GM12878 (cell line): ENCODE data around the gene ESRRB. TPM values are rescaled to one million over a fixed set of nuclear protein-coding genes. Genes with fewer than 3 reads are reported as not detected.

ENCODE experiments used
- ATAC-seq: fragments of 200-7000 bp; cut with Tn5 transposase; 3 replicates; pipeline ENCODE4 v1.9.1; 2020; ENCODE audit warnings: mild to moderate bottlenecking, moderate library complexity
- BruUV-seq: library from RNA; stranded (reverse); fragments of 400-500 nt; replicated peaks from 2 replicates; lab custom pipeline; 2021; lab: Mats Ljungman, UMichigan
- CTCF ChIA-PET: fragments of 300-600 bp; sonication (Branson Sonifier 250); formaldehyde crosslinking; extraction: SDS; loops from one replicate; lab custom pipeline; 2021; ENCODE audit warnings: inconsistent platforms; lab: Yijun Ruan, JAX
- POLR2A ChIA-PET: fragments of 350-600 bp; formaldehyde crosslinking; extraction: SDS; loops from one replicate; lab custom pipeline; 2021; ENCODE audit warnings: inconsistent platforms; lab: Charles Lee
- RAD21 ChIA-PET: fragments of 300-600 bp; sonication (Branson Sonifier 250); formaldehyde crosslinking; loops from one replicate; lab custom pipeline; 2023; ENCODE audit warnings: antibody characterized with exemption; ENCODE audit not compliant: unreplicated experiment; lab: Charles Lee
- SMC1A ChIA-PET: fragments of 300-600 bp; sonication (Branson Sonifier 250); formaldehyde crosslinking; loops from one replicate; lab custom pipeline; 2023; ENCODE audit not compliant: unreplicated experiment, uncharacterized antibody; lab: Charles Lee
- DNase-seq: peaks from one replicate; pipeline ENCODE4 v3.0.0-alpha.2; 2011; ENCODE audit warnings: low read depth, low spot score
- FAIRE-seq: peaks from 3 replicates; lab custom pipeline; 2011; peaks lifted over from hg19 to GRCh38; lab: Jason Lieb, UNC
- H2AFZ ChIP-seq: 2 replicates; pipeline ENCODE4 v1.6.0; 2011; ENCODE audit warnings: low read depth, low read length, control low read depth; ENCODE audit not compliant: control insufficient read depth
- H3K27ac ChIP-seq: 2 replicates; pipeline ENCODE4 v1.5.1; 2011; ENCODE audit warnings: control low read depth; ENCODE audit not compliant: control insufficient read depth, insufficient read depth
- H3K27me3 ChIP-seq, 2 experiments: replicated peaks in 1 of 2; 2 replicates each; pipeline versions ENCODE4 v1.6.0 to v1.6.1; 2011; ENCODE audit warnings: low read length in 1 of 2; ENCODE audit not compliant: control insufficient read depth in 2 of 2, insufficient read depth in 2 of 2
- H3K36me3 ChIP-seq, 2 experiments: 2 replicates each; pipeline ENCODE4 v1.5.1; 2011; ENCODE audit warnings: low read length in 1 of 2; ENCODE audit not compliant: control insufficient read depth in 2 of 2, insufficient read depth in 2 of 2
- H3K4me1 ChIP-seq: 2 replicates; pipeline ENCODE4 v1.6.1; 2011; ENCODE audit warnings: mild to moderate bottlenecking, low read length, moderate library complexity, mixed read lengths; ENCODE audit not compliant: control insufficient read depth, insufficient read depth
- H3K4me2 ChIP-seq: 2 replicates; pipeline ENCODE4 v1.6.0; 2011; ENCODE audit warnings: control low read depth; ENCODE audit not compliant: control insufficient read depth, insufficient read depth
- H3K4me3 ChIP-seq: fragments of 200-600 bp; sonication (generic); 2 replicates; pipeline ENCODE4 v1.5.1; 2016
- H3K79me2 ChIP-seq: 2 replicates; pipeline ENCODE4 v1.6.0; 2011; ENCODE audit warnings: low read length; ENCODE audit not compliant: control insufficient read depth, insufficient read depth
- H3K9ac ChIP-seq: 2 replicates; pipeline ENCODE4 v1.8.0; 2011; ENCODE audit warnings: low read length, control low read depth, mixed read lengths; ENCODE audit not compliant: control insufficient read depth, insufficient read depth
- H3K9me3 ChIP-seq: replicated peaks from 3 replicates; pipeline ENCODE4 v1.5.1; 2011; ENCODE audit warnings: mild to moderate bottlenecking, low read length; ENCODE audit not compliant: control insufficient read depth, insufficient read depth
- H4K20me1 ChIP-seq: 2 replicates; pipeline ENCODE4 v1.6.0; 2011; ENCODE audit not compliant: control insufficient read depth, insufficient read depth
- BMI1 ChIP-seq: fragments of 450-650 bp; IDR thresholded peaks from 2 replicates; pipeline ENCODE4 v1.6.1; 2016; ENCODE audit warnings: mild to moderate bottlenecking, moderate library complexity, borderline replicate concordance
- BRCA1 ChIP-seq: IDR thresholded peaks from 2 replicates; pipeline ENCODE4 v1.6.1; 2011; ENCODE audit warnings: low read depth, low read length, improper control_type of control experiment
- CBX3 ChIP-seq: fragments of 200-600 bp; sonication (generic); IDR thresholded peaks from 2 replicates; pipeline ENCODE4 v1.6.1; 2016; ENCODE audit warnings: low read depth, borderline replicate concordance
- CEBPB ChIP-seq, 2 experiments: fragments of 150-350 bp in 1 of 2; IDR thresholded peaks; 2 replicates each; pipeline ENCODE4 v1.6.1; 2012 to 2014; ENCODE audit warnings: low read depth in 2 of 2, low read length in 2 of 2, borderline replicate concordance in 1 of 2, inconsistent platforms in 1 of 2
- HCFC1 ChIP-seq: fragments of 150-350 bp; IDR thresholded peaks from 2 replicates; pipeline ENCODE4 v1.6.1; 2014; ENCODE audit warnings: low read length
- POLR2AphosphoS2 ChIP-seq: IDR thresholded peaks from 2 replicates; pipeline ENCODE4 v1.6.1; 2011; ENCODE audit warnings: low read depth, mild to moderate bottlenecking, low read length, improper control_type of control experiment, moderate library complexity
- POU2F2 ChIP-seq: IDR thresholded peaks from 3 replicates; pipeline ENCODE4 v1.6.1; 2011; ENCODE audit warnings: low read depth, mild to moderate bottlenecking, low read length, borderline replicate concordance
- SMARCA5 ChIP-seq: fragments of 450-650 bp; IDR thresholded peaks from 2 replicates; pipeline ENCODE4 v1.6.1; 2017; ENCODE audit warnings: mild to moderate bottlenecking
- SREBF1 ChIP-seq: IDR thresholded peaks from 2 replicates; pipeline ENCODE4 v1.6.1; 2012; ENCODE audit warnings: mild to moderate bottlenecking, low read length
- WRNIP1 ChIP-seq: IDR thresholded peaks from 2 replicates; pipeline ENCODE4 v1.6.1; 2011; ENCODE audit warnings: low read depth, low read length, improper control_type of control experiment, borderline replicate concordance
- ZNF274 ChIP-seq: IDR thresholded peaks from one replicate; pipeline ENCODE4 v1.8.0; 2011; ENCODE audit not compliant: insufficient read length, insufficient read depth
- WGBS: methylation state at CpG from one replicate; pipeline ENCODE4 v1.1.6; 2016; ENCODE audit warnings: low lambda C conversion rate; ENCODE audit not compliant: insufficient replicate concordance, insufficient coverage; ENCODE audit errors: missing lambda C conversion rate; 5-methylcytosine and 5-hydroxymethylcytosine counted together
- in situ Hi-C: fragments of 300-500 bp; cut with MboI; formaldehyde crosslinking; loops from 9 replicates; pipeline ENCODE4 v1.14.3; 2018; ENCODE audit warnings: mixed read lengths
- intact Hi-C: fragments of 100-400 bp; cut with micrococcal nuclease; formaldehyde crosslinking; loops from one replicate; pipeline ENCODE4 v1.14.2; 2022; ENCODE audit not compliant: unreplicated experiment
- polyA plus RNA-seq, 11 experiments: library from polyadenylated mRNA; depleted of rRNA in 4 of 11; unstranded in 6 of 11; stranded (reverse) in 5 of 11; fragments of >200 nt; fragmentation: Nextera tagmentation in 4 of 11; fragmentation: Illumina TruSeq in 1 of 11; extraction: Ambion mirVana in 4 of 11; extraction: Trizol in 1 of 11; gene quantifications; 1 replicate in 1 of 11; 2 replicates in 10 of 11; pipeline versions ENCODE4 v1.2.1 to v1.2.3, GENCODE V29; 2011 to 2016; ENCODE audit warnings: inconsistent platforms in 2 of 11, missing spikeins in 2 of 11, low read depth in 1 of 11
- total RNA-seq, 4 experiments: library from RNA; depleted of rRNA in 3 of 4; stranded (reverse); fragments of >200 nt in 3 of 4; fragmentation: Illumina TruSeq in 1 of 4; extraction: Trizol in 1 of 4; gene quantifications; 2 replicates each; pipeline versions ENCODE4 v1.2.1 to v1.2.3, GENCODE V29; 2013 to 2021
- TF ChIP-seq, protein P1 (sequence below): IDR thresholded peaks from 2 replicates; pipeline ENCODE4 v1.6.1; 2011; ENCODE audit warnings: borderline replicate concordance, low read depth, mild to moderate bottlenecking, moderate library complexity, mixed read lengths, low read length; ENCODE audit not compliant: insufficient read depth; ENCODE audit errors: extremely low read length
- TF ChIP-seq, protein P2 (sequence below): fragments of 450-650 bp; IDR thresholded peaks from 2 replicates; pipeline ENCODE4 v1.6.1; 2017; ENCODE audit warnings: low read depth, mild to moderate bottlenecking, moderate library complexity
- TF ChIP-seq, protein P3 (sequence below): fragments of 450-650 bp; IDR thresholded peaks from 2 replicates; pipeline ENCODE4 v1.6.1; 2016; ENCODE audit warnings: mild to moderate bottlenecking

The ESRRB gene
- total and polyA plus RNA-seq, 10 of the 15 experiments (the other 5 are each of a cell fraction or from before 2014, with no cell fraction given), result 0.03 to 0.73 (median 0.11) TPM; not detected in 6

DNA sequence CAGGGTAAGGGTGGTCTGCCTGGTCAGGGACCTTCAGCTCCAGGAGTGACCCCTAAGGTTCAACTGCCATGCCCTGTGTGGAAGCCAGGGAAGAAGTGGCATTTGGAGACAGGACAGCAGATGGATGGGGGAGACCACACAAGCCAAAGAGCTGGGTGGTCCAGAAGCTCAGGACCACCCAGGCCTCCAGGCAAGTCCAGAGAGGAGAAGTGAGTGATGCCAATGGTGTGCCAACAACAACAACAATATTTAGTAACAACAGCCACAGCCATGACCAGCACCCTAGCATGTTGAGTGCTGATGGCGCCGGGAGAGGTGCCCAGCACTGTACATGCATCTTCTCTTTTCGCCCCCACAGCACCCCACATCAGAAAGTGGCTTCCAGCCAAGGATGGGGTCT, 113.7 kb downstream of the ESRRB start:
- Histone ChIP-seq H2AFZ (no peak overlapping the region), H3K27ac (no peak overlapping the region), H3K36me3 (no peaks in the 10 kb centered on the region), H3K4me3 (no peak overlapping the region), H3K4me2 (no peak overlapping the region), H3K79me2 (no peaks in the 10 kb centered on the region), H3K9me3 (no peaks in the 10 kb centered on the region), H3K9ac (no peak overlapping the region), H3K27me3 (no peaks in the 10 kb centered on the region), H3K4me1 (no peaks in the 10 kb centered on the region), H4K20me1 (no peaks in the 10 kb centered on the region)
- CTCF ChIA-PET, result interaction anchor here (1.1 to 3.7 kb wide), 3 partner anchors 13 to 439 kb away, joined by 3 to 18 read pairs (median 6); no protein-coding TSS in a partner anchor
- RAD21 ChIA-PET, result no interaction called here
- POLR2A ChIA-PET, result no interaction called here
- in situ Hi-C loops, result no loop called here
- TF ChIP-seq SMARCA5, result peak; percentile 51; the same call in 1 of the 2 replicates
- TF ChIP-seq CEBPB (IDR thresholded peaks at IDR 0.05; ENCODE audit: borderline replicate concordance in 1 of 2, low read depth in 2 of 2, low read length in 2 of 2), result no peak
- SMC1A ChIA-PET, result interaction anchor here (3.3 kb wide), 1 partner anchor 12 kb away, joined by 15 read pairs; no protein-coding TSS in a partner anchor
- no TSS peak for BruUV-seq
- DNase-seq (no peak), ATAC-seq (no peak), FAIRE-seq (no peak)
- intact Hi-C loops, result no loop called here
- 57% methylated on average over 3 of the region's 3 CpGs for WGBS

DNA sequence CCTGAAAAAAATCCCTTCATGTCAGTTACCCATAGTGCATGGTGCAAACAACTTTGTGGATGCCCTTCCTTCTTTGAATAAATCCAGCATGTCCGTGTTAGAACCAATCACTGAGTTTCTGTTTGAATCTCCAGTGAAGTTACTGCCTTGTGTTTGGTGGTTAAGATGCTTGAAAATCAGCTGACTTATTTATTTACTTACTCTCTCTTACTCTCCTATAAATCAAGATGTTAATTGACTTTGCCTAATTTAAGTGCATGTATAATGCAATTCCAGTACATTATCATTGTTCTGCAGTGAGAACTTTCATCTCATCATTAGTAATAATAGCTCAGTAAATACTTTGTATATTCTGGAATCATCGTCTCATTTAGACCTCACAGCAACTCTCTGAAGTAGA, 114.2 kb downstream of the ESRRB start:
- Histone ChIP-seq H3K27me3 (no peaks in the 10 kb centered on the region), H3K4me1 (no peaks in the 10 kb centered on the region), H3K79me2 (no peaks in the 10 kb centered on the region), H3K9ac (no peak overlapping the region), H3K4me2 (no peak overlapping the region), H3K36me3 (no peaks in the 10 kb centered on the region), H2AFZ (no peak overlapping the region), H4K20me1 (no peaks in the 10 kb centered on the region), H3K4me3 (no peak overlapping the region), H3K9me3 (no peaks in the 10 kb centered on the region), H3K27ac (no peak overlapping the region)
- ChIA-PET RAD21 (interaction anchor here (0.9 to 1.6 kb wide), 2 partner anchors 13 to 34 kb away, joined by 3 to 4 read pairs; no protein-coding TSS in a partner anchor), CTCF (interaction anchor here (1.1 to 3.7 kb wide), 3 partner anchors 13 to 440 kb away, joined by 3 to 18 read pairs (median 6); no protein-coding TSS in a partner anchor), POLR2A (interaction anchor here (1.0 kb wide), 1 partner anchor 12 kb away, joined by 3 read pairs; no protein-coding TSS in a partner anchor), SMC1A (interaction anchor here (1.5 to 3.3 kb wide), 2 partner anchors 11 to 15 kb away, joined by 6 to 15 read pairs; no protein-coding TSS in a partner anchor)
- ATAC-seq (no peak), DNase-seq (no peak), FAIRE-seq (no peak)
- in situ Hi-C loops, result no loop called here
- WGBS, result 13% methylated on average over 2 of the region's 2 CpGs
- no TSS peak for BruUV-seq
- intact Hi-C loops, result no loop called here
- TF ChIP-seq, protein P1, sequence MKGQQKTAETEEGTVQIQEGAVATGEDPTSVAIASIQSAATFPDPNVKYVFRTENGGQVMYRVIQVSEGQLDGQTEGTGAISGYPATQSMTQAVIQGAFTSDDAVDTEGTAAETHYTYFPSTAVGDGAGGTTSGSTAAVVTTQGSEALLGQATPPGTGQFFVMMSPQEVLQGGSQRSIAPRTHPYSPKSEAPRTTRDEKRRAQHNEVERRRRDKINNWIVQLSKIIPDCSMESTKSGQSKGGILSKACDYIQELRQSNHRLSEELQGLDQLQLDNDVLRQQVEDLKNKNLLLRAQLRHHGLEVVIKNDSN, result no peak
- no peak for TF ChIP-seq WRNIP1
- TF ChIP-seq CBX3, result no peak
- TF ChIP-seq BRCA1, result no peak
- TF ChIP-seq BMI1, result no peak
- no peak for TF ChIP-seq POLR2AphosphoS2
- TF ChIP-seq, protein P2, sequence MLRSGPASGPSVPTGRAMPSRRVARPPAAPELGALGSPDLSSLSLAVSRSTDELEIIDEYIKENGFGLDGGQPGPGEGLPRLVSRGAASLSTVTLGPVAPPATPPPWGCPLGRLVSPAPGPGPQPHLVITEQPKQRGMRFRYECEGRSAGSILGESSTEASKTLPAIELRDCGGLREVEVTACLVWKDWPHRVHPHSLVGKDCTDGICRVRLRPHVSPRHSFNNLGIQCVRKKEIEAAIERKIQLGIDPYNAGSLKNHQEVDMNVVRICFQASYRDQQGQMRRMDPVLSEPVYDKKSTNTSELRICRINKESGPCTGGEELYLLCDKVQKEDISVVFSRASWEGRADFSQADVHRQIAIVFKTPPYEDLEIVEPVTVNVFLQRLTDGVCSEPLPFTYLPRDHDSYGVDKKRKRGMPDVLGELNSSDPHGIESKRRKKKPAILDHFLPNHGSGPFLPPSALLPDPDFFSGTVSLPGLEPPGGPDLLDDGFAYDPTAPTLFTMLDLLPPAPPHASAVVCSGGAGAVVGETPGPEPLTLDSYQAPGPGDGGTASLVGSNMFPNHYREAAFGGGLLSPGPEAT, result no peak
- TF ChIP-seq, protein P3, sequence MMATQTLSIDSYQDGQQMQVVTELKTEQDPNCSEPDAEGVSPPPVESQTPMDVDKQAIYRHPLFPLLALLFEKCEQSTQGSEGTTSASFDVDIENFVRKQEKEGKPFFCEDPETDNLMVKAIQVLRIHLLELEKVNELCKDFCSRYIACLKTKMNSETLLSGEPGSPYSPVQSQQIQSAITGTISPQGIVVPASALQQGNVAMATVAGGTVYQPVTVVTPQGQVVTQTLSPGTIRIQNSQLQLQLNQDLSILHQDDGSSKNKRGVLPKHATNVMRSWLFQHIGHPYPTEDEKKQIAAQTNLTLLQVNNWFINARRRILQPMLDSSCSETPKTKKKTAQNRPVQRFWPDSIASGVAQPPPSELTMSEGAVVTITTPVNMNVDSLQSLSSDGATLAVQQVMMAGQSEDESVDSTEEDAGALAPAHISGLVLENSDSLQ, result no peak
- TF ChIP-seq HCFC1, result no peak
- no peak for TF ChIP-seq POU2F2
- TF ChIP-seq SREBF1, result no peak
- TF ChIP-seq ZNF274, result no peak
